Thyroid gland (tissue), 4 donors: ENCODE measurements around the gene TNFAIP8. TPM values are rescaled to one million over a fixed set of nuclear protein-coding genes. Genes with fewer than 3 reads are reported as not detected.

Experiments used
- DNase-seq, 2 donors: peaks; one replicate each; pipeline ENCODE4 v3.0.0-alpha.2; 2019
- H3K27ac ChIP-seq, 3 donors: fragments of 200-600 bp; sonication (generic); 1 replicate in 2 of 3; 2 replicates in 1 of 3; pipeline ENCODE4 v1.5.1; 2016 to 2019; ENCODE audit warnings: mild to moderate bottlenecking in 1 of 3, moderate library complexity in 1 of 3
- H3K27me3 ChIP-seq: fragments of 200-600 bp; sonication (generic); one replicate; pipeline ENCODE4 v1.5.1; 2019
- H3K36me3 ChIP-seq, 2 donors: fragments of 200-600 bp; sonication (generic); one replicate each; pipeline ENCODE4 v1.5.1; 2016 to 2019
- H3K4me1 ChIP-seq, 2 donors: fragments of 200-600 bp; sonication (generic); one replicate each; pipeline ENCODE4 v1.5.1; 2017 to 2019
- H3K4me3 ChIP-seq, 3 donors: fragments of 200-600 bp; sonication (generic); replicated peaks in 1 of 3; 1 replicate in 2 of 3; 2 replicates in 1 of 3; pipeline ENCODE4 v1.5.1; 2016; ENCODE audit warnings: mild to moderate bottlenecking in 1 of 3
- H3K9me3 ChIP-seq: fragments of 200-600 bp; sonication (generic); one replicate; pipeline ENCODE4 v1.5.1; 2017
- CTCF ChIP-seq, 6 experiments: fragments of 200-600 bp in 3 of 6; fragments of 450-650 bp in 3 of 6; sonication (generic) in 3 of 6; IDR thresholded peaks; one replicate each; pipeline ENCODE4 v1.5.1; 2016 to 2019; ENCODE audit warnings: antibody characterized with exemption in 6 of 6, mild to moderate bottlenecking in 2 of 6, inconsistent platforms in 1 of 6, moderate library complexity in 1 of 6
- POLR2A ChIP-seq, 2 donors: fragments of 450-650 bp; IDR thresholded peaks; one replicate each; pipeline ENCODE4 v1.6.1; 2017; ENCODE audit warnings: antibody characterized with exemption in 2 of 2, mild to moderate bottlenecking in 2 of 2, moderate library complexity in 1 of 2
- WGBS, 2 donors: methylation state at CpG; one replicate each; pipeline ENCODE4 v1.1.5; 2017; 5-methylcytosine and 5-hydroxymethylcytosine counted together
- intact Hi-C: fragments of 100-400 bp; cut with DNase I; formaldehyde crosslinking; loops from one replicate; pipeline ENCODE4 v1.15.1; 2023
- total RNA-seq, 4 donors: library from RNA; depleted of rRNA; stranded (reverse); fragments of >200 nt; gene quantifications; one replicate each; pipeline ENCODE4 v1.2.3, GENCODE V29; 2016

The TNFAIP8 gene
- total RNA-seq, 4 donors from 2014 or later = 15.7 to 36.8 (median 33.6) TPM

- 78 to 84% methylated on average over 3 of the region's 3 CpGs for WGBS, 2 donors
- Histone ChIP-seq H3K27ac (peak overlapping the region in 1 of 3 donors; percentile 33), H3K4me1 (peaks cover 42 to 60% of the 10 kb centered on the region in 2 donors)
Observed at GRCh38 chr5:119385136-119385535, 29.3 kb downstream of the TNFAIP8 start.

GRCh38 chr5:119385536-119386128 lies 29.8 kb downstream of the TNFAIP8 start:
- no peak for DNase-seq
- Histone ChIP-seq H3K27ac (peak overlapping the region; percentile 31 to 65 (median 37)), H3K36me3 (no peaks in the 10 kb centered on the region), H3K4me1 (peaks cover 43 to 56% of the 10 kb centered on the region in 2 donors), H3K27me3 (no peaks in the 10 kb centered on the region), H3K4me3 (no peak overlapping the region), H3K9me3 (no peaks in the 10 kb centered on the region)
- intact Hi-C loops = no loop called here
- WGBS, 2 donors = 87 to 93% methylated on average over 3 of the region's 3 CpGs
- TF ChIP-seq CTCF (IDR thresholded peaks at IDR 0.05) (no peak), POLR2A (IDR thresholded peaks at IDR 0.05) (no peak)

More at GRCh38 chr5:119385136-119385535, 29.3 kb downstream of the TNFAIP8 start:
- no peaks in the 10 kb centered on the region for H3K27me3 ChIP-seq
- H3K4me3 ChIP-seq = no peak overlapping the region
- TF ChIP-seq CTCF (IDR thresholded peaks at IDR 0.05) = no peak
- no peak for TF ChIP-seq POLR2A (IDR thresholded peaks at IDR 0.05)
- intact Hi-C loops = no loop called here
- H3K36me3 ChIP-seq = no peaks in the 10 kb centered on the region
- no peak for DNase-seq
- H3K9me3 ChIP-seq = no peaks in the 10 kb centered on the region

GRCh38 chr5:119386596-119387344 lies 31.0 kb downstream of the TNFAIP8 start:
- Histone ChIP-seq H3K4me1 (peaks cover 43 to 56% of the 10 kb centered on the region in 2 donors), H3K27me3 (no peaks in the 10 kb centered on the region), H3K27ac (peak overlapping the region; percentile 31 to 65 (median 37)), H3K36me3 (no peaks in the 10 kb centered on the region), H3K4me3 (no peak overlapping the region), H3K9me3 (no peaks in the 10 kb centered on the region)
- peak; percentile 39 to 40 for DNase-seq
- TF ChIP-seq CTCF (IDR thresholded peaks at IDR 0.05) (no peak), POLR2A (IDR thresholded peaks at IDR 0.05) (no peak)
- intact Hi-C loops = no loop called here
- WGBS, 2 donors = 27 to 33% methylated on average over 6 of the region's 6 CpGs

GRCh38 chr5:119387945-119388618 lies 32.3 kb downstream of the TNFAIP8 start:
- intact Hi-C loops = no loop called here
- Histone ChIP-seq H3K27me3 (no peaks in the 10 kb centered on the region), H3K9me3 (no peaks in the 10 kb centered on the region), H3K4me3 (no peak overlapping the region), H3K4me1 (peaks cover 43 to 56% of the 10 kb centered on the region in 2 donors), H3K36me3 (peaks cover 0 to 2% of the 10 kb centered on the region in 2 donors), H3K27ac (peak overlapping the region in 2 of 3 donors; percentile 31 to 65)
- TF ChIP-seq CTCF (IDR thresholded peaks at IDR 0.05) = no peak
- no peak for TF ChIP-seq POLR2A (IDR thresholded peaks at IDR 0.05)
- 59 to 63% methylated on average over 2 of the region's 2 CpGs for WGBS, 2 donors
- no peak for DNase-seq
